Measurements from ENCODE around the gene CDK3.

CDK3 gene

DNA sequence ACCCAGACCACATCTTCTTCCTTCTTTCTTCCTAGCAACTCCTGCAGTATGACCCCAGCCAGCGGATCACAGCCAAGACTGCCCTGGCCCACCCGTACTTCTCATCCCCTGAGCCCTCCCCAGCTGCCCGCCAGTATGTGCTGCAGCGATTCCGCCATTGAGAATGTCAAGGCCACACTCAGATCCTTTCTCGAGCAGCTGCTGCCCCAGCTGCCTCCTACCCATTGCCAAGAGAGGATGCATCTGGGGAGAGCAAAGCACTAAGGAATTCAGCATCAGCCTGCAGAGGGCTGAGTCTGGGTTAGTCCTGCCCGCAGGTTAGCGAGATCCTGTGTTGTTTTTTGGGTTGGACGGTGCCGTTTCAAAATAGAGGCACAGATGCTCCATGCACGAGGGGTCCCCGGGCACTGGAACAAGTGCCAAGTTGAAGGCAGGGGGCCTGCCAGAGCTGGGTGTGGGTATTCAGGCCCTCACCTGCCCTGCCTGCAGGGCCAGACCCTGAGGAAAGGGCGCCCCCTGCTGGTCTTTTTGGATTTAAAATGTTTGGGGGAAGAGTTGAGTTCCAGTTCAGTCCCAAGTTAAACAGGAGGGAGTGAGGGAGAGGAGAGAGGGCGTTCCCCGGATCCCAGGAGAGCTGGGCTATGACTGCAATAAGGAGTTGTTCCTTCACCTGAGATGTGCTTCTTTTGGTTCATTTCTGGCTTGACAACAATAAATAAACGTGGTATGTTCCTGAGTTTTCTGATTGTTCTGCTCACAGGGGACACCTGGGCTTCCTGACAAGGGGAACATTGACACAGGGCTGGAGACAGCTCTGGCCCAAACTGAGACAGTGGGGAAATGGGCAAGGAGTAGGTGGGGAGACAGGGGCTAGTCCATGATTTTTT is 4.9 kb downstream of the CDK3 start:
- H3K9me3 Mint-ChIP-seq = no peaks in the 10 kb centered on the region

DNA sequence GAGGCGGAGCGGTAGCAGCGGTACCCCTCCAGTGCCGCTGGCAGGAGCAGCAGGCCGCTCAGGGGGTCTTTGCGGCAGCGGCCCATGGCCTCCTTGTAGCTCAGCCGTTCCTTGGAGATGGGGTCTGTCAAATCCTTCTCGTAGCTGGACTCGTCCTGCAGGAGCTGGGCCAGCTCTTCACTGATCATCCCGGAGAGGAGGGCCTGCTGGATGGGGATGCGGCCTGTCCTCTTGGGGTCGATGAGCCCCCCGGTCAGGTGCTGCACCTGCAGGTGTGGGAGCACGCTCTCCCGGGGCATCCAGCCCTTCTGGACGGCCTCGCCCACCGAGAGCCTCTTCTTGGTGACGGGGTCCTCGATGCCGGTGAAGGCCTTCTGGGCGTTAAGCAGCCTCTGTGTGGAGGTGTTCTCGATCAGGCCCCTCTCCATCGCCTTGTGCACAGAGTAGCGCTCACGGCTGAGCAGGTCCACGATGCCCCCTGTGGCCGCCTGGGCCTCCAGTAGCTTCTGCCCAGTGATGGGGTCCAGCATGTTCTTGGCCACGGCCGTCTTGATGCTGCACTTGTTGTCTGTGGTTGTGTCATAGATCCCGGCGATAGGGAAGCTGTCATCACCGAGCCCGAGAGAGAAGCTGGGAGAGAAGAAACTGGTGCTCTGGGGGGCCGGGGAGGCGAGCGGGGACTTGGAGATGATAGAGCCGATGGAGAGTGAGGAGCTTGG is 6.6 kb downstream of the CDK3 start:
- ATAC-seq (no peak), DNase-seq (no peak)
- H3K9me3 Mint-ChIP-seq = no peaks in the 10 kb centered on the region
- peaks cover 9% of the 10 kb centered on the region for H3K4me1 Mint-ChIP-seq
- no peaks in the 10 kb centered on the region for H3K27me3 Mint-ChIP-seq
- H3K4me3 Mint-ChIP-seq = no peak overlapping the region
- H3K27ac Mint-ChIP-seq = no peak overlapping the region

More for the DNA sequence above, 4.9 kb downstream of the CDK3 start:
- ATAC-seq (peak; percentile 68), DNase-seq (peak; percentile 78 to 80)
- Mint-ChIP-seq H3K4me3 (no peak overlapping the region), H3K27ac (no peak overlapping the region), H3K4me1 (peaks cover 9% of the 10 kb centered on the region), H3K27me3 (no peaks in the 10 kb centered on the region)

DNA sequence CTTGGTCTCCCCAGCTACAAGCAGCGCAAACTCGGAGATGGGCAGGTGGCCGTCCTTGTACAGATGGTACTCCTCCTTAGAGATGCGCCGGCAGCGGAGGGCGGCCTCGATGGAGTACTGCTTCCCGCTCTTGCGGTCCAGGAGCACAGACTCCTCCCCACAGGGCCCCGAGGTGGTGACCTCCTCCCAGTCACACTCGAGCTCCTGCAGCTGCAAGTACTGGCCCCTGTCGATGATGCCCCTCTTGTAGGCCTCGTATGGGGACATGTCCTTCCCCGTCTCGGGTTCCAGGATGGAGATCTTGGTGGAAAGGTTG is 7.2 kb downstream of the CDK3 start:
- H3K27ac Mint-ChIP-seq = no peak overlapping the region
- ATAC-seq = no peak
- H3K4me3 Mint-ChIP-seq = no peak overlapping the region
- no peak for DNase-seq
- H3K9me3 Mint-ChIP-seq = no peaks in the 10 kb centered on the region
- H3K4me1 Mint-ChIP-seq = peaks cover 9% of the 10 kb centered on the region
- no peaks in the 10 kb centered on the region for H3K27me3 Mint-ChIP-seq

DNA sequence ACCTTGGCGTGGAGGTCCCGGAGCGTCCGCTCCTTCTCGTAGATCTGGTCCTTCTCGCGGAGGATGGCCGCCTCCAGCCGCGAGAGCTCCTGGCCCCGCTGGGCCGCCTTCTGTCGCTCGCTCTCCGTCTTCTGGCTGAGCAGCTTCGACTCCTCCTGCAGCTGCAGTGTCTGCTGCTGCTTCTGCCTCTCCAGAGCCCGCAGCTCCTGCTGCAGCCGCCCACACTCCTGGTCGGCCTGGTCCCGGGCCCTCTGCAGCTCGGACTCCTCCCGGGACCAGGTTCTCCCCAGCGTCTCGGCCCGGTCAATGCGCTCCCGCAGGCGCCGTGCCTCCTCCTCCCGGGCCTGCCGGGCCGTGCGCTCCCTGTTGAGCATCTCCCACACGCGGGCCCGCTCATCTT is 7.6 kb downstream of the CDK3 start:
- ATAC-seq (no peak), DNase-seq (no peak)
- Mint-ChIP-seq H3K27me3 (no peaks in the 10 kb centered on the region), H3K27ac (no peak overlapping the region), H3K4me1 (peaks cover 9% of the 10 kb centered on the region), H3K9me3 (no peaks in the 10 kb centered on the region), H3K4me3 (no peak overlapping the region)

- Mint-ChIP-seq H3K9me3 (no peaks in the 10 kb centered on the region), H3K27me3 (no peaks in the 10 kb centered on the region), H3K4me1 (peaks cover 11% of the 10 kb centered on the region), H3K4me3 (no peak overlapping the region), H3K27ac (no peak overlapping the region)
- ATAC-seq (no peak), DNase-seq (no peak)
Measured at GRCh38 chr17:76008630-76009425, 8.2 kb downstream of the CDK3 start.

GRCh38 chr17:76009447-76009846 is 8.8 kb downstream of the CDK3 start:
- ATAC-seq (no peak), DNase-seq (no peak)
- H3K9me3 Mint-ChIP-seq = no peaks in the 10 kb centered on the region
- no peak overlapping the region for H3K27ac Mint-ChIP-seq
- H3K4me1 Mint-ChIP-seq = peaks cover 17% of the 10 kb centered on the region
- H3K4me3 Mint-ChIP-seq = no peak overlapping the region
- no peaks in the 10 kb centered on the region for H3K27me3 Mint-ChIP-seq

DNA sequence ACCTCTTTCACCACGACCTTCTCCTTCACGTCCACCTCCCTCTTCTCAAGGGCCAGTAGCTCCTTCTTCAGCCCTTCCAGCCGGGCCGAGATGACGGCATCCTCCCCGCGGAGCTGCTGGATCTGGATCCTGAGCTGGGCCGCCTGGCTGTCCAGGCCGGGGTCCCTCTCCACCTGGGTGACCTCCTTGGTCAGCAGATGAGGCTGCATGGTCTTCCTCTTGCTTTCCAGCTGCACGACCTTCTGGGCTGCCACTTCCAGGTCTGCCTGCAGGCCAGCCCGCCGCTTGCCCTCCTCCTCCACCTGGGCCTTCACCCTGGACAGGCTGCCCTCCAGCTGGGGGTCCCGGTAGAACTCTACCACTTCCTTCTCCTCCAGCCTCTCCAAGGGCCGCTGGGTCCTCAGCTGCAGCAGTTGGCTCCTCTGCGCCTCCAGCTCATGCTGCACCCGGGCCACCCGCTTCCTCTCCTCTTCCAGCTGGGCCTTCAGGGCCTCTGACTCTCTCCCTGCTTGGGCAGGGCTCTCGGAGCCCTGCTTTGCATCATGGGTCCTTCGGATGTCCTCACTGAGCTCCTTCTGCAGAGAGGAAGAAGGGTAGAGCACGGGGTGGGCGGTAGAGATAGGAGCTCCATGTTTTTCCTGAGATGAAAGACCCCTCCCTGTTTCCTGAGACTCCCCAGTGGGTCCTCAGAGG is 9.5 kb downstream of the CDK3 start:
- H3K27ac Mint-ChIP-seq = peak overlapping the region in 1 of 2 donors; percentile 14
- peaks cover 18% of the 10 kb centered on the region for H3K4me1 Mint-ChIP-seq
- H3K4me3 Mint-ChIP-seq = no peak overlapping the region
- no peaks in the 10 kb centered on the region for H3K9me3 Mint-ChIP-seq
- DNase-seq (no peak), ATAC-seq (no peak)
- H3K27me3 Mint-ChIP-seq = no peaks in the 10 kb centered on the region

DNA sequence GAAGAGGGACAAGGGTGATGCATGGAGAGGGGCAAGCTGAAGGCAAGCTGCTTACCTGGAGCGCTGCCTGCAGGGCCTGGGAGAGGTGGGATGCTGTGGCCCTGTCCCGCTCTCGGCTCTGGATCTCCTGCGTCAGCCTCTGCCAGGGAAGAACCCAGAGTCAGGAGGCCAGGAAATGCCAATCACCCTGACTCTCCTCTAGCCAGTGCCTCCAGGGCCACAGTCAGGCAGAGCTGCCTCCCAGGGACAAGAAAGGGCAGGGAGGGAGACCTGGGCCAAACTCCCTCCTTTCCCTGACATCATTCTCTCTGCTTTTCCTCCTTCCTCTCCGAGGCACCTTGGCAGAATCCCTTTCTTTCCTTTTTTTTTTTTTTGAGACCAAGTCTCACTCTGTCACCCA is 11.3 kb downstream of the CDK3 start:
- no peak overlapping the region for H3K4me3 Mint-ChIP-seq
- H3K4me1 Mint-ChIP-seq = peaks cover 17% of the 10 kb centered on the region
- no peak overlapping the region for H3K27ac Mint-ChIP-seq
- H3K27me3 Mint-ChIP-seq = no peaks in the 10 kb centered on the region
- H3K9me3 Mint-ChIP-seq = no peaks in the 10 kb centered on the region
- ATAC-seq = no peak
- no peak for DNase-seq

GRCh38 chr17:76013377-76013932 is 12.8 kb downstream of the CDK3 start:
- Mint-ChIP-seq H3K4me3 (no peak overlapping the region), H3K4me1 (peaks cover 17% of the 10 kb centered on the region), H3K27ac (peak overlapping the region in 1 of 2 donors; percentile 17), H3K27me3 (no peaks in the 10 kb centered on the region), H3K9me3 (no peaks in the 10 kb centered on the region)
- no peak for DNase-seq
- ATAC-seq = no peak

DNA sequence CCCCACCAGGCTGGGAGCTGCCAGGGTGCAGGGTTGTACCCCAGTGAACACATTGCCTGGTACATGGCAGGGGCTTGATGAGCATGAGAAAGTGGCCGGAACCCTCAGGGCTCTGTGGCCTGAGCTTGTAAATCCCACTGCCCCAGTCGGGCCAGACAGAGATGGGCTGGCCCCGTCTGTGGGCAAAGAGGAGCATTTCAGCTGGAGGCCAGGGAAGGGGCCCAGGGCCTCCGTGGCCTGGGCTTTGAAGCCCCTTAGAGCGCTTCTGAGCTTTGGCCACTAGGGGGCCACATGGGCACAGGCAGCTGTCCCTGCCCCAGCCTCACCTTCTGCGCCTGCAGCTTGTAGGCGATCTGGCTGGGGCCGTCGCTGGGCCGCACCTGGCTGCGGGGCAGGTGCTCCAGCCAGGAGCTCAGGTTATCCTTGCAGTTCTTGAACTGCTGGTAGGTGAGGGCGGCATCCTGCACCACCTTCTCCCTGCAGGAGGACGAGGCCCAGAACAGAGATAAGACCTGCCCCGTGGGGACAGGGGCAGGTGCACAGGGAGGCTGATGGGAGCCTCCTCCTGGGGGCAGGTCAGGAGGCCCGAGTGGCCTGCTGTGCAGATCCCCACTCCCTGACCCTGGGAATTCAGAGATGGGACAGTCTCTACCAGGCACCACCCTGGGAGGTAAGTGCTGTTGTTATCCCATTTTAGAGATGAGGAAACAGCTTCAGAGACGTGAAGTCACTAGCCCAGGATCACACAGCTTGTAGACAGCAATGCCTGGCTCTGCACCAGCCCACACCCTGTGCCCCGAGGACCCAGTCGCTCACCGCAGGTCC is 13.7 kb downstream of the CDK3 start:
- Mint-ChIP-seq H3K27ac (peak overlapping the region in 1 of 2 donors; percentile 59), H3K4me3 (no peak overlapping the region), H3K9me3 (no peaks in the 10 kb centered on the region), H3K4me1 (peaks cover 17% of the 10 kb centered on the region), H3K27me3 (no peaks in the 10 kb centered on the region)
- ATAC-seq (peak; percentile 96), DNase-seq (peak; percentile 84)

DNA sequence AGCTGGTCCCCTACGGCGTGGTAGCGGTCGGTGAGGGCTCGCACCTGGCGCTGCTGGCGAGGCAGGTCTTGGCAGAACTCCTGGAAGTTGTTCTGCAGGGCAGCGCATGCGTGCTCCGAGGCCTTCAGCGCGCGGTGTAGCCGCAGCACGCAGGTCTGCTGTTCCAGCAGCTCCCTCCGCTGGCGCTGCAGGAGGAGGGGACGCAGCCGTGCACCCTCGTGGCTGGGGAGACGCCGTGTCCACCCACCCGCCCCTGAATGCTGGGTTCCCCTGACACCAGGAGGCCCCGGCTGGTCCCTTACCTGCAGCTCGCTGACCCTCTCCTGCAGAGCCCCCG is 14.2 kb downstream of the CDK3 start:
- no peak for ATAC-seq
- no peak for DNase-seq
- no peaks in the 10 kb centered on the region for H3K27me3 Mint-ChIP-seq
- no peaks in the 10 kb centered on the region for H3K9me3 Mint-ChIP-seq
- peaks cover 21% of the 10 kb centered on the region for H3K4me1 Mint-ChIP-seq
- no peak overlapping the region for H3K4me3 Mint-ChIP-seq
- H3K27ac Mint-ChIP-seq = no peak overlapping the region

GRCh38 chr17:76017481-76018339 is 17.1 kb downstream of the CDK3 start:
- Mint-ChIP-seq H3K27ac (no peak overlapping the region), H3K4me1 (peaks cover 26% of the 10 kb centered on the region), H3K9me3 (no peaks in the 10 kb centered on the region), H3K27me3 (no peaks in the 10 kb centered on the region), H3K4me3 (no peak overlapping the region)
- ATAC-seq (no peak), DNase-seq (no peak)

DNA sequence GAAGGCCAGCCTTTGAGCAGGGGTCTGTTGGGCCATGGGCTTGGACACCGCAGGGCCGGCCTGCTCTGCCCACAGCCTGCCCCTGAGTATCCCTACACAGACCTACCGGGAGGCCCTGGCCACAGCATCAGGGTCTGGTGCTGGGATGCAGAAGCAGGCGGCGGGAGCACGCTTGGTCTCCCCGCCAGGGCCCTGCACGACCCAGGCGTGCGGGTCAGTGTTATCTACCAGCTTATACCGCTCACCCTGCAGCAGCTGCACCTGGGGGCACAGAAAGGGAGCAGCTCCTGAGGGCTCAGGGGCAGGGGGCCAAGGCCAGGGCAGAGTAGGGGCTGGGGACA is 17.7 kb downstream of the CDK3 start:
- H3K27me3 Mint-ChIP-seq = no peaks in the 10 kb centered on the region
- no peak overlapping the region for H3K27ac Mint-ChIP-seq
- ATAC-seq = no peak
- H3K4me3 Mint-ChIP-seq = no peak overlapping the region
- H3K9me3 Mint-ChIP-seq = no peaks in the 10 kb centered on the region
- no peak for DNase-seq
- peaks cover 26% of the 10 kb centered on the region for H3K4me1 Mint-ChIP-seq

GRCh38 chr17:76018801-76019200 is 18.1 kb downstream of the CDK3 start:
- ATAC-seq = no peak
- Mint-ChIP-seq H3K27me3 (no peaks in the 10 kb centered on the region), H3K27ac (peak overlapping the region in 1 of 2 donors; percentile 71), H3K4me3 (no peak overlapping the region), H3K9me3 (no peaks in the 10 kb centered on the region), H3K4me1 (peaks cover 24% of the 10 kb centered on the region)
- no peak for DNase-seq
